A549 (cell line): ENCODE data around the gene FOXJ3. TPM values are rescaled to one million over a fixed set of nuclear protein-coding genes. Genes with fewer than 3 reads are reported as not detected.

ENCODE experiments used
- ATAC-seq, 2 experiments: fragments of 200-7000 bp in 1 of 2; fragments of >200 bp in 1 of 2; cut with Nextera tagmentation in 1 of 2; cut with Tn5 transposase in 1 of 2; 3 replicates each; pipeline versions ENCODE4 v1.8.0 to v1.9.1; 2018 to 2020; ENCODE audit warnings: mild to moderate bottlenecking in 1 of 2, moderate library complexity in 1 of 2
- CTCF ChIA-PET: fragments of 300-600 bp; sonication (Branson Sonifier 250); formaldehyde crosslinking; extraction: SDS; loops from one replicate; lab custom pipeline; 2021; ENCODE audit warnings: antibody characterized with exemption, inconsistent platforms; lab: Yijun Ruan, JAX
- POLR2A ChIA-PET: fragments of 350-600 bp; formaldehyde crosslinking; extraction: SDS; loops from one replicate; lab custom pipeline; 2021; ENCODE audit warnings: antibody characterized with exemption, inconsistent platforms; lab: Yijun Ruan, JAX
- DNase-seq, 2 experiments: peaks; one replicate each; pipeline versions ENCODE4 v3.0.0 to v3.0.0-alpha.2; 2011 to 2016; ENCODE audit warnings: low read depth in 1 of 2, low spot score in 1 of 2
- FAIRE-seq: peaks from 2 replicates; lab custom pipeline; 2011; peaks lifted over from hg19 to GRCh38; lab: Jason Lieb, UNC
- H3K27ac ChIP-seq, 2 experiments: fragments of >200 bp; sonication (Bioruptor Twin); formaldehyde crosslinking; 3 replicates each; pipeline ENCODE4 v1.5.1; 2016 to 2017
- H3K4me1 ChIP-seq: fragments of >200 bp; sonication (Bioruptor Twin); formaldehyde crosslinking; 3 replicates; pipeline ENCODE4 v1.6.1; 2016
- H3K4me2 ChIP-seq: fragments of >200 bp; sonication (Bioruptor Twin); formaldehyde crosslinking; 3 replicates; pipeline ENCODE4 v1.6.1; 2016
- H3K4me3 ChIP-seq: fragments of >200 bp; sonication (Bioruptor Twin); formaldehyde crosslinking; 3 replicates; pipeline ENCODE4 v1.5.1; 2016
- H3K9me3 ChIP-seq: fragments of >200 bp; sonication (Bioruptor Twin); formaldehyde crosslinking; 3 replicates; pipeline ENCODE4 v1.6.1; 2016
- BHLHE40 ChIP-seq: IDR thresholded peaks from 2 replicates; pipeline ENCODE4 v1.6.1; 2012; ENCODE audit warnings: low read depth, low read length, inconsistent platforms
- CBX8 ChIP-seq: fragments of 200-600 bp; sonication (generic); IDR thresholded peaks from 2 replicates; pipeline ENCODE4 v1.6.1; 2016
- CHD2 ChIP-seq: fragments of 150-350 bp; IDR thresholded peaks from 2 replicates; pipeline ENCODE4 v1.6.1; 2014; ENCODE audit warnings: low read length; ENCODE audit not compliant: partially characterized antibody
- CHD4 ChIP-seq: fragments of 200-600 bp; sonication (generic); IDR thresholded peaks from 2 replicates; pipeline ENCODE4 v1.6.1; 2016; ENCODE audit warnings: antibody characterized with exemption, mild to moderate bottlenecking, borderline replicate concordance
- EHMT2 ChIP-seq: fragments of 200-600 bp; sonication (generic); IDR thresholded peaks from 2 replicates; pipeline ENCODE4 v1.6.1; 2016; ENCODE audit warnings: antibody characterized with exemption, low read depth, mild to moderate bottlenecking, moderate library complexity
- FOSB ChIP-seq: fragments of 250-450 bp; sonication (Bioruptor Pico); IDR thresholded peaks from 2 replicates; pipeline ENCODE4 v1.5.0; 2020; ENCODE audit warnings: mild to moderate bottlenecking, moderate library complexity
- FOXS1 ChIP-seq: fragments of 250-450 bp; sonication (Bioruptor Pico); IDR thresholded peaks from 2 replicates; pipeline ENCODE4 v1.5.0; 2020; ENCODE audit warnings: mild to moderate bottlenecking, moderate library complexity
- GATA3 ChIP-seq: IDR thresholded peaks from 2 replicates; pipeline ENCODE4 v1.6.1; 2012; ENCODE audit warnings: borderline replicate concordance
- HDAC2 ChIP-seq: fragments of 200-600 bp; sonication (generic); IDR thresholded peaks from 2 replicates; pipeline ENCODE4 v1.6.1; 2016
- HOXA7 ChIP-seq: fragments of 250-450 bp; sonication (Bioruptor Pico); IDR thresholded peaks from 2 replicates; pipeline ENCODE4 v1.5.0; 2020; ENCODE audit warnings: mild to moderate bottlenecking, moderate library complexity
- HOXB13 ChIP-seq: fragments of 250-450 bp; sonication (Bioruptor Pico); IDR thresholded peaks from 2 replicates; pipeline ENCODE4 v1.5.0; 2020; ENCODE audit warnings: low read depth, mild to moderate bottlenecking, moderate library complexity
- KDM5A ChIP-seq: fragments of 200-600 bp; sonication (generic); IDR thresholded peaks from 2 replicates; pipeline ENCODE4 v1.6.1; 2016; ENCODE audit warnings: antibody characterized with exemption, mild to moderate bottlenecking
- MAFK ChIP-seq: fragments of 450-650 bp; IDR thresholded peaks from 2 replicates; pipeline ENCODE4 v1.6.1; 2014; ENCODE audit not compliant: partially characterized antibody
- MAZ ChIP-seq: fragments of 150-350 bp; IDR thresholded peaks from 2 replicates; pipeline ENCODE4 v1.6.1; 2014; ENCODE audit warnings: antibody characterized with exemption, low read depth, low read length, borderline replicate concordance
- MYC ChIP-seq: IDR thresholded peaks from 2 replicates; pipeline ENCODE4 v1.6.1; 2012; ENCODE audit warnings: mild to moderate bottlenecking, inconsistent platforms, low read length, improper control_type of control experiment, borderline replicate concordance
- NR3C1 ChIP-seq: fragments of >200 bp; sonication (Bioruptor Twin); formaldehyde crosslinking; IDR thresholded peaks from 3 replicates; pipeline ENCODE4 v1.6.1; 2017
- PHF8 ChIP-seq: fragments of 200-600 bp; sonication (generic); IDR thresholded peaks from 2 replicates; pipeline ENCODE4 v1.6.1; 2016; ENCODE audit warnings: low read depth, mild to moderate bottlenecking, antibody characterized with exemption, moderate library complexity, borderline replicate concordance
- RNF2 ChIP-seq: fragments of 200-600 bp; sonication (generic); IDR thresholded peaks from 2 replicates; pipeline ENCODE4 v1.6.1; 2016; ENCODE audit warnings: low read depth, mild to moderate bottlenecking, antibody characterized with exemption, moderate library complexity, borderline replicate concordance
- TP53 ChIP-seq: fragments of 250-450 bp; sonication (Bioruptor Pico); IDR thresholded peaks from 2 replicates; pipeline ENCODE4 v1.5.0; 2021; ENCODE audit warnings: mild to moderate bottlenecking, moderate library complexity
- ZC3H11A ChIP-seq: fragments of 450-650 bp; IDR thresholded peaks from 2 replicates; pipeline ENCODE4 v1.6.1; 2014; ENCODE audit warnings: antibody characterized with exemption, mild to moderate bottlenecking
- ZFP36 ChIP-seq: fragments of 450-650 bp; IDR thresholded peaks from 2 replicates; pipeline ENCODE4 v1.6.1; 2014; ENCODE audit warnings: borderline replicate concordance; ENCODE audit not compliant: partially characterized antibody
- ZSCAN20 ChIP-seq: fragments of 250-450 bp; sonication (Bioruptor Pico); IDR thresholded peaks from 2 replicates; pipeline ENCODE4 v1.8.0; 2022; ENCODE audit warnings: mild to moderate bottlenecking, moderate library complexity
- WGBS: methylation state at CpG from one replicate; pipeline ENCODE4 v1.1.6; 2017; ENCODE audit errors: missing lambda C conversion rate; 5-methylcytosine and 5-hydroxymethylcytosine counted together
- polyA plus RNA-seq, 4 experiments: library from polyadenylated mRNA; depleted of rRNA in 3 of 4; stranded (reverse); fragments of >200 nt; fragmentation: RNase III in 1 of 4; extraction: RNeasy Plus Mini Kit Qiagen cat#74134 plus additional on column Dnase treatment in 1 of 4; gene quantifications; 2 replicates in 3 of 4; 3 replicates in 1 of 4; pipeline ENCODE4 v1.2.3, GENCODE V29; 2011 to 2017
- TF ChIP-seq, protein P1 (sequence below): IDR thresholded peaks from 2 replicates; pipeline ENCODE4 v1.6.1; 2012; ENCODE audit warnings: low read depth, borderline replicate concordance
- TF ChIP-seq, protein P2 (sequence below): IDR thresholded peaks from 2 replicates; pipeline ENCODE4 v1.6.1; 2012
- TF ChIP-seq, protein P3 (sequence below): IDR thresholded peaks from 2 replicates; pipeline ENCODE4 v1.6.1; 2012

Gene FOXJ3
- polyA plus RNA-seq, 2 of the 4 experiments (the other 2 are of a cell fraction): 16.8 to 45.0 TPM

DNA sequence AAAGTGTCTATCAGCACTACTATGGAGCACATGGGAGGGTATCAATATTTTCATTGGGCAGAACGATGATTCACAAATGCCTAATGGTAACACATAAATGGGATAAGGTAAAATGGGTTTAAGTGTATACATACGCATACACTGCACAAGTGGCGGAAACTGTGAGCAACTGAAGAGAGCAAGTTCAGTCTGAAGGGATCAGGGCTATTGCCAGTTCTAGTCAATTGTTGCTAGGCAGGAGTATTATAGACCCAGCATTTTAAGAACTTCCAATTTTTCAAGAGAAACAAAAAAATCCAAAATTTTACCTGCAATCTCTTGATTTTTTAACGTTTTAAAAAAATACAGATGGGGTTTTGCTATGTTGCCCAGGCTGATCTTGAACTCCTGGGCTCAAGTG lies 23.1 kb downstream of the FOXJ3 start:
- no peak for TF ChIP-seq ZC3H11A
- no peak for TF ChIP-seq MAFK
- no peak for TF ChIP-seq CHD2
- no peak for TF ChIP-seq HOXA7
- TF ChIP-seq KDM5A: no peak
- TF ChIP-seq TP53 (CRISPR knock-in tag): no peak
- no peak for TF ChIP-seq RNF2
- WGBS: 78% methylated on average over 4 of the region's 4 CpGs
- POLR2A ChIA-PET: no interaction called here
- Histone ChIP-seq H3K4me1 (peaks cover 33% of the 10 kb centered on the region), H3K9me3 (no peaks in the 10 kb centered on the region), H3K4me3 (no peak overlapping the region), H3K27ac (peak overlapping the region in 1 of 2 experiments; percentile 16; a peak in 1 of 6 replicates), H3K4me2 (no peak overlapping the region)
- ATAC-seq (no peak), FAIRE-seq (no peak), DNase-seq (no peak)
- CTCF ChIA-PET: interaction anchor here (1.1 kb wide), 1 partner anchor 139 kb away, joined by 4 read pairs; no protein-coding TSS in a partner anchor

DNA sequence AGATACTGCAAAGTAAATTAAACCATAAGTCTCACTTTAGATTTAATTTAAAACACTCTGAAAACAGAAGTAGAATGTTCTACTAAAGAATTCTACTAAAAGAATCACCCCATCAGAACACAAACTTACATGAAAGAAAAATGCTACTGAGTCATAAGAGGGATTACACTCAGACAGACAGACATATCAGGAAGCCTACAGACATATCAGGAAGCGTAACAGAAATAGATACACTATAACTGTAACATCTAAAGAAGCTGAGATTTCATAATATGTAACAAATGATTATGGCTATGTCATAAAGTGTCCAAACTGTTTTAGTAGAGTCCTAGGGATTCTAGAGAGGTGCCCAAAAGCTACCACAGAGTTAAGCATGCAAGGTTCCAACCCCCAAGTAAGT lies 23.9 kb downstream of the FOXJ3 start:
- TF ChIP-seq KDM5A (no peak), ZSCAN20 (CRISPR knock-in tag) (no peak), BHLHE40 (no peak), ZFP36 (no peak), FOSB (CRISPR knock-in tag) (no peak)
- no peak for DNase-seq
- ChIA-PET CTCF (interaction anchor here (1.1 kb wide), 1 partner anchor 138 kb away, joined by 4 read pairs; no protein-coding TSS in a partner anchor), POLR2A (no interaction called here)
- no peak for FAIRE-seq
- 100% methylated on average over 1 of the region's 1 CpG for WGBS
- Histone ChIP-seq H3K4me1 (peaks cover 25% of the 10 kb centered on the region; the same call in 2 of the 3 replicates), H3K4me2 (no peak overlapping the region), H3K27ac (no peak overlapping the region), H3K4me3 (no peak overlapping the region), H3K9me3 (no peaks in the 10 kb centered on the region)
- ATAC-seq: no peak

DNA sequence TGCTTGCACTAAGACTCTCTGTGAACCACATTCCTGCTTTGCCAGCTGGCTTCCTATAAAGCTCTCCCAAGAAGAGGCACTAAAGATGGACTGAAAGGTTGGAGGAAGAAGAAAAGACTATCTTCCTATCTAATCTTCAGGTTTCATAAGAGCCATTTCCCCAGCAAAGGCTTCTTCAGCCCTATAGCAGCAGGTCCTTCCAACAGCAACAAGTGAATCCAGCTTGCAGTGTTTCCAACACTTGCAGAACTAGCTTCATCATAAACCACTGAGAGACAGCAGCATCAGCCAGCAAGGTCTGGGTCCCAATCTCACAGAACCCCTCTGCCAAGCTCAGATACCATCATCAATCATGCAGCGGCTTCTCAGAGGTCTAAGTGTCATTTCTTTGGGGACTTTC lies 28.1 kb downstream of the FOXJ3 start:
- POLR2A ChIA-PET: no interaction called here
- no peak overlapping the region for H3K27ac ChIP-seq
- H3K9me3 ChIP-seq: peaks cover 17% of the 10 kb centered on the region; the same call in 2 of the 3 replicates
- DNase-seq (no peak), FAIRE-seq (no peak), ATAC-seq (no peak)
- peaks cover 4% of the 10 kb centered on the region; the same call in 1 of the 3 replicates for H3K4me1 ChIP-seq
- TF ChIP-seq FOXS1 (CRISPR knock-in tag) (no peak), FOSB (CRISPR knock-in tag) (no peak), PHF8 (no peak), ZSCAN20 (CRISPR knock-in tag) (no peak), HDAC2 (no peak), RNF2 (no peak), GATA3 (no peak), CHD2 (no peak), CHD4 (no peak), HOXB13 (no peak), MAZ (no peak), MYC (no peak), NR3C1 (no peak), CBX8 (no peak), EHMT2 (no peak)
- TF ChIP-seq, protein P1, sequence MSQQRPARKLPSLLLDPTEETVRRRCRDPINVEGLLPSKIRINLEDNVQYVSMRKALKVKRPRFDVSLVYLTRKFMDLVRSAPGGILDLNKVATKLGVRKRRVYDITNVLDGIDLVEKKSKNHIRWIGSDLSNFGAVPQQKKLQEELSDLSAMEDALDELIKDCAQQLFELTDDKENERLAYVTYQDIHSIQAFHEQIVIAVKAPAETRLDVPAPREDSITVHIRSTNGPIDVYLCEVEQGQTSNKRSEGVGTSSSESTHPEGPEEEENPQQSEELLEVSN: no peak
- TF ChIP-seq, protein P2, sequence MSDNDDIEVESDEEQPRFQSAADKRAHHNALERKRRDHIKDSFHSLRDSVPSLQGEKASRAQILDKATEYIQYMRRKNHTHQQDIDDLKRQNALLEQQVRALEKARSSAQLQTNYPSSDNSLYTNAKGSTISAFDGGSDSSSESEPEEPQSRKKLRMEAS: no peak
- TF ChIP-seq, protein P3, sequence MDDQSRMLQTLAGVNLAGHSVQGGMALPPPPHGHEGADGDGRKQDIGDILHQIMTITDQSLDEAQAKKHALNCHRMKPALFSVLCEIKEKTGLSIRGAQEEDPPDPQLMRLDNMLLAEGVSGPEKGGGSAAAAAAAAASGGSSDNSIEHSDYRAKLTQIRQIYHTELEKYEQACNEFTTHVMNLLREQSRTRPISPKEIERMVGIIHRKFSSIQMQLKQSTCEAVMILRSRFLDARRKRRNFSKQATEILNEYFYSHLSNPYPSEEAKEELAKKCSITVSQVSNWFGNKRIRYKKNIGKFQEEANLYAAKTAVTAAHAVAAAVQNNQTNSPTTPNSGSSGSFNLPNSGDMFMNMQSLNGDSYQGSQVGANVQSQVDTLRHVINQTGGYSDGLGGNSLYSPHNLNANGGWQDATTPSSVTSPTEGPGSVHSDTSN: no peak
- WGBS: 100% methylated on average over 1 of the region's 1 CpG
- H3K4me3 ChIP-seq: no peak overlapping the region
- no peak overlapping the region for H3K4me2 ChIP-seq
- CTCF ChIA-PET: no interaction called here
